GM19372 (cell line): ENCODE data around the gene PUSL1.
A peak's percentile ranks its signal among the peaks of the same experiment; 100 is the strongest.

Experiments
- ATAC-seq: cut with Tn5 transposase; IDR thresholded peaks from one replicate; pipeline ENCODE4 v1.9.1; 2021; ENCODE audit warnings: mild to moderate bottlenecking, low read depth, moderate library complexity; ENCODE audit not compliant: unreplicated experiment

Gene PUSL1

GRCh38 chr1:1307923-1308755 is at the start of gene PUSL1, which contains the start of gene ACAP3:
PUSL1 (plus strand) TSS chr1:1308597; CDS start chr1:1308644, 47 bp downstream.
ACAP3 (minus strand) TSS chr1:1307930; CDS start chr1:1307815, 115 bp downstream.
- peak; percentile 66 for ATAC-seq

DNA sequence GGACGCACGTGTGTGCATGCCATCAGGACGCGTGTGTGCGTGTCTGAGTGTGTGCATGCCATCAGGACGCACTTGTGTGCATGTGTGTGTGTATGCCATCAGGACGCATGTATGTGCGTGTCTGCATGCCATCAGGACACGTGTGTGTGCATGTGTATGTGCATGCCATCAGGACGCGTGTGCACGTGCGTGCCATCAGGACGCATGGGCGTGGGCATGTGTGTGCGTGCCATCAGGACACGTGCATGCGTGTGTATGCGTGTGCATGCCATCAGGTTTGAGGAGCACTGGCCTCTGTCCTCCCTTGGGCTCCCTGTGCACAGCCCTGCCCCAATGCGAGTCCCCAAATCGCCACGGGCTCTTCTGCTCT is 49.3 kb upstream of the PUSL1 start:
- no peak for ATAC-seq

DNA sequence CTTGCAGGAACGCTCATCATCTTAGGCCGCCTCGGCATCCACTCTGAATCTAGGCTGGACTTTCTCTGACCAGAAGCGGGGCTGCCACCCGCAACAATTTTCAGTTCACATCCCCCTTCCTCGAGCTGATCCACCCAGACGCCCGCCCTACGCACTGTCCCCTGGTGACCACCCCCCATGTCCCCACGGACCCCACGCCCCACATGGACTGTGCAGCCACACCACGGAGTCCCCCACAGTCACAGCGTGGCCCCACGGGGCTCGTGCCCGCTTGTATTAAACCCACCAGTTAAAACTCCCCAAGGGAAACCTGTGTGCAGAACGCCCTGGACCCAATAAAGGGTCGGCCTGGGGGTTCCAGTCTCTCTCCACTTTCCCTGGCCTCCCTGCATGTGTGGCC is 48.9 kb upstream of the PUSL1 start:
- no peak for ATAC-seq

GRCh38 chr1:1259951-1260600 is 48.3 kb upstream of the PUSL1 start:
- ATAC-seq, result no peak

GRCh38 chr1:1260843-1261560 is 47.4 kb upstream of the PUSL1 start:
- ATAC-seq, result no peak

GRCh38 chr1:1262071-1262470 is 46.3 kb upstream of the PUSL1 start:
- no peak for ATAC-seq

- no peak for ATAC-seq
Measured at GRCh38 chr1:1262758-1263157, 45.6 kb upstream of the PUSL1 start.

DNA sequence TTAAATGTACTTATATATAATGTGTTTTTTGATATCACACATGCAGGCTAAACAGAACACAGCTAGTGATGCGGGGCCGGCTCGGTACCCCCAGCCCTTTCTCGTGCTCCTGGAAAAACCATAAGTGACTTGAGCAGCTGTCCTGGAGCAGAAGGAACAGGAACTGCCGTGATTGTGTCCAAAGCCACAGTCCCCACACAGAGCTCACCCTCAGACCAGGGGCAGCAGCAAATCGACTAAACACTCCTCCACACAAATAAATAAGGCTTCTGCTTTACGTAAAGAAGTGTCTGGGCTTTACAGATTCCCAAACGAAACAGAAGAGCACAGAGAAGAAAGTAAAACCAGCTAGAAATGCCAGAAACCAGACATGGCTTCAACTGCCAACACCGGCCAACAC is 44.4 kb upstream of the PUSL1 start:
- no peak for ATAC-seq

DNA sequence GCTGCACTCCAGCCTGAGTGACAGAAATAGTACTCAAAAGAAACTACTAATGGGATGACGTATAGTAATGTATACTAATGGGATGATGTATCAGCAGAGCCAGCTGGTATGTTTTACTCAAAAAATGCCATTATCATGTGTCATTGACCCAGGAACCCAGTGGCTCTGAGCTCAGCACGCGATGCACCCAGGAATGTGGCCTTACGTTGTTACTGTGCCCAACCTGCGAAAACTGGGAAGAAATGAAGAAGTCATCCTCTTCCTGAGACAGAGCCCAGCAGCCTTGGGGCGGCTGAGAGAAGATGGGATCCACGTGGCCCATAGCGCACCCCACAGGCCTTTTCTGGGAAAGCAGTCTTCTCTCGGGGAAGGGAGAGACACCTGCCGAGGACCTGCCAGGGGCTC is 43.5 kb upstream of the PUSL1 start:
- no peak for ATAC-seq

- ATAC-seq, result no peak
Measured at GRCh38 chr1:1267488-1268283, 40.7 kb upstream of the PUSL1 start.

DNA sequence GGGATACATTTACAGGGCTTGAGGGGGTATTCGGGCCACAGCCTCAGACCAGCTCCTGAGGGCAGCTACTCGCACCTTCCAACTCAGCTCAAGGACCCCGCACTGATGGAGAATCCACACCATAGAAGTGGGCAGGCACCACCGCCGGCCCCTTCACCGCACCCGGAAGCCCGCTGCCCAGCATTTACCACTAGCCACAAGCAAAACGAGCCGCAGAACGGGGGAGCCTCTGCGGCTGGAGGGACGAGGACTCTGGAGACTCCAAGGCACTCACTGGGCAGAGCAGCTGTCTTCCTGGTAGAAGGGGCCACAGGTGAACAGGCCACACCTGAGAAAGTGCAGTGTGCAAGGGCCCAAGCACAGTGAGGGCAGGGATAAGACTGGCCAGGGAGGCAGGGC is 40.1 kb upstream of the PUSL1 start:
- no peak for ATAC-seq

GRCh38 chr1:1270813-1271212 is 37.6 kb upstream of the PUSL1 start:
- ATAC-seq, result no peak

GRCh38 chr1:1272341-1273208 is 35.8 kb upstream of the PUSL1 start:
- ATAC-seq, result no peak

- no peak for ATAC-seq
Measured at GRCh38 chr1:1273209-1273511, 35.2 kb upstream of the PUSL1 start.

DNA sequence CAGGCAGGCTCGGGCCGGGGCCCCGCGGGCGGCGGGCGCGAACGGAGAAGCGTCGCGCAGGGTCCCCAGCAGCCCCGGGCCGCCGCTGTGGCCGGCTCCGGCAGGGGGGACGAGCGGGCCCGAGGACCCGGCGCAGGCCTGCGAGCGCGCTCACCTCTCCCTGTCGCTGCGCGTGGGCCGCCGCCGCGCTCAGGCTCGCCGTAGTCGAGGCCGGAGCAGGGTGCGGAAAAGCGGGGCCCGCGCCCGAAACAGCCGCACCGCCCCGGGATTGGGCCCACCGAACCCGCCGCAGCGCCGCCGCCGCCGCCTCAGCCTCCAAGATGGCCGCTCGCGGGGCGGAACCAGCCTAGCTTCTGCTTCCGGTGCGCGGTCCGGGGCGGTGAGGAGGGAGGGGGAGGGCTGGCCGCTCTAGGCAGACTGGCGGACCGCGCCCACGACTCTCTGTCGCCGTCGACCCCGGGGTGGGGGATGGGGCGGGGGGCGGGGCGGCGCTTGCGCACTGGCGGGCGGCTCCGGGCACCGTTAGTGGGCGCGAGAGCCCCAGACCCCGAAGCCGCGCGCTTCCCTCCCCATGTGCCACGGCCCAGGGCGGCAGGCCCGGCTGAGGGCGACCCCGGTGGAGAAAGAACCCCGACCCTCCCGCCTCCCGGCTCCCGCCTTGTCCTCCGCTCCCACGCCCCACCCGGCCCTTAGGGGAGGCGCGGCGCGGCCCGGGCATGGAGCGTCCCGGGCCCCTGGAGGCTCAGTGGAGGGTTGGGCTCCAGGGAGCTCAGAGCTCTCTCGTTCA is 34.7 kb upstream of the PUSL1 start, which contains the start of gene UBE2J2:
UBE2J2 (minus strand) TSS at position 343 of the 787 bp plus-strand sequence. CDS start 5,862 bp downstream, outside the sequence.
- ATAC-seq, result peak; percentile 93

GRCh38 chr1:1274299-1274930 is 34.0 kb upstream of the PUSL1 start:
- no peak for ATAC-seq

- ATAC-seq, result no peak
Measured at GRCh38 chr1:1274931-1275431, 33.4 kb upstream of the PUSL1 start.

- no peak for ATAC-seq
Measured at GRCh38 chr1:1275836-1276235, 32.6 kb upstream of the PUSL1 start.
